ENCODE results near the gene MUC5AC.

MUC5AC gene

DNA sequence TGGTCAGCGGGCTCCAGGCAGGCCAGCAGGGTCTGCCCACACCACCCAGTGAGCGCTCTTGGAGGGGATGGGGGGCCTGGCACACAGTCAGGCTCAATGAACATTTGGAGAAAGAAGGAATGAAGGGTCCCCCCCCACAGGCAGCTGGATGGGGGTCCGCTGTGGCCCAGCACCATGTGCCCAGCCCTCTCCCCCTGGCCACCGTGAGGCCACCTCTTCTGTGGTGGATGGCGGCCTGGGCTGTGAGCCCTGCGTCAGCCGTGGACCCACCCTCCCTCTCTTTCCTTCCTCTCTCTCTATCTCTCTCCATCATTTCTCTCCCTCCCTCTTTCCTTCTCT is 35.1 kb upstream of the MUC5AC start:
- no peak for DNase-seq

DNA sequence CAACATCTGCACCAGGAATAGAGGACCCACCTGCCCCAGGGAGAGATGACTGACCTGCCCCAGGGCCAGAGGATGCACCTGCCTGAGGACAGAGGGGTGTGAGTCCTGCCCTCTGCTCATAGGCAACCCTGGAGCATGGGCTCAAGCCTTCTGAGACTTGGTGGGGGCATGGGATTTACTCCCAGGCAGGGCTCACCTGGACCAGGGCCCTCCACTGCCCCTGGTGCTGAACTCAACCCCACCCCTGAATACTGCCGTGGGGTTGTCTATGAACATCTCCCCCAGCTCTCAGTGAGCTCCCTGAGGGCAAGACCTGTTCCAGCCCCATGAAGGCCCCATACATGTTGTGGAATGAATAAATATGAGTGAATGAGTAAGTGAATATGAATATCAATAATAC is 33.8 kb upstream of the MUC5AC start:
- no peak for DNase-seq

DNA sequence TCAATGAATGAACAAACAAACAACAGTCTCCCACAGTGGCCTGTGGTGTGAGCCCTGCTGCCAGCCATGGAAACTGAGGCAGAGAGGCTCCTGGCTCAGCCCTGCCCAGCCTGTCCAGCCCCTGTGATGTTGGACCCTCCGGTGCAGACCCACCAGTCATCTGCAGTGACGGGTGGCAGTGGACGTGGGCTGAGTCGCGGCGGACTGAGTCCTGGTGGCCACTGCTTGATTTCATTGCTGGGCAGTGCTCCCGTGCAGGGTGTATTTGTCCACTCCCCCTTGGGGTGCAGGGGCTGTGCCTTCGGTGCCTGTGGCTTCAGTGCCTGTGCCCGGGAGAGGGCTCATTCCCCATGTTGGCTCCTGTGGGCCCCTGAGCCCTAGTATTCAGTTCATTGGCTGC is 31.9 kb upstream of the MUC5AC start:
- no peak for DNase-seq

DNA sequence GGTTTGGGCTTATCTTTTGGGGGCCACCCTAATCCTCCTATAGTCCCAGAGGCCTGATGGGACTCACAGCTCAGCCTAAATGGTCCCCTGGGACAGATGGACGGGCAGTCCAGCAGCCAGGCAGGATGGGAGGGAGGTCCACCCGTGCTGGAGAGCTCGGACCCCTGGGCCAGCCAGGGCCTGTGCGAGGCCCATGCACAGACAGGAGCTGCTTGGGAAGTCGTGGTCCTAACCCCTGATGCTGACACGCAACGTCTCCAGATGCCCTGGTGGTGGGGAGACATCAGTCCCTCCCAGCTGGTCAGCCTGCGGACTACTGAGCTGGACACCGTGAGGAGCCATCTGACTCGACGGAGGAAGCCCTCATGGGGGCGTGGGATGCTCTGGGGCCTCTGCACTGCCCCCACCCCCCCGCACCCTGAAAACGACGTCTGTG is 31.2 kb upstream of the MUC5AC start:
- DNase-seq = no peak

DNA sequence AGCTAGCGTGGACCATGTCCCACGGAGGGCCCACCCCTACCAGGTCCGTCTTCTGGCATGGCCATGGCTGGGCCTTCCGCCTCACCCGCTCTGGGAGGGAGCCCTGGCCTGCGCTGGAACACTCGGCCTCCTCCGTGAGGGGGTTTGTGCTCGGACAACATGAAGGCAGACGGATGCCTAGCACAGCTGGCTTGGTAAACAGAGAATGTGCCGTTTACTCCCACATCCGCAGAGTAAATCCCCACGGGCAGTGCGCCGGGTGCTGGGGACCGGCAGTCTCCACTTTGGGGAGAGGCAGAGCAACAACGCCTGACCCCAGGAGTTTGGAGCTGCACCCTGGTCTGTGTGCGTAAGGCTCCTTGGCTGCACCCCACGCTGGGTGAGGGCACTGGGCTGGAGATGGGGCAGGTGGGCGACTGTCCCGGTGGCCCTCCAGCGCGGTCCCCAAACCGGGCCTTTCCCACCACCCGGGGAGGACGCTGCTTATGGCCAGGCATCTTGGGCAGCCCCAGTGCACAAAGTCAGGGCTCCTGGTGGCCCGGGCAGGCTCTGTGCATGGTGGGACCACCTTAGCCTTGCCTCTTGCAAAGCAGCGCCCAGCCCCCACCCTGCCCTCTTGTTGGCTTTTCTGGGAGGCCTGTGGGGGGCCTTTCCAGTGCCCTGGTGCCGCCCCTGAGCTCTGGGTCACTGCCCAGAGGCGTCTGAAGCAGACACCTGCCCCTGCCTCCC is 30.7 kb upstream of the MUC5AC start:
- no peak for DNase-seq

DNA sequence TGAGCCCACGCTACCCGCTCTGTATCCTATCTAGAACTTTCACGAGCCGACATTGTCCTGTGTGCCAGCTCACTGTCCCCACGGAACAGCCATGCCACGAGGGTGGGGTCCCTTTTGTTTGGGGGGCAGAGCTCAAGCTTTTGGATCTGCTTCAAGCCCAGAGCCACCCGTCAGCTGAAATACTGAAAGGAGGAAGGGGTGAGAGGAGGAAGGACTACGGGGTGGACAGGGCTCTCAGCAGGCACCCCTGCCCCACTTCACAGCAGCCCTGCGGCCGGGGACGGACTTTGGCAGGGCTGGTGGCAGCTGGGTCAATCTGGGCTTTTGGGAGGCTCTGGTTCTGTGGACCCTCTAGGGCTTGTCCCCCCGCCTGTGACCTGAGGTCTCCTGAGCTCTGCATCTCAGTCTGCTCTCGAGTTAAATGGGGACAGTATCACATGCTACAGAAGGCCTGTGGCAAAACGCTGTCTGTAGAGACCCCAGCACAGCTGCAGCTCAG is 30.0 kb upstream of the MUC5AC start:
- DNase-seq = no peak

DNA sequence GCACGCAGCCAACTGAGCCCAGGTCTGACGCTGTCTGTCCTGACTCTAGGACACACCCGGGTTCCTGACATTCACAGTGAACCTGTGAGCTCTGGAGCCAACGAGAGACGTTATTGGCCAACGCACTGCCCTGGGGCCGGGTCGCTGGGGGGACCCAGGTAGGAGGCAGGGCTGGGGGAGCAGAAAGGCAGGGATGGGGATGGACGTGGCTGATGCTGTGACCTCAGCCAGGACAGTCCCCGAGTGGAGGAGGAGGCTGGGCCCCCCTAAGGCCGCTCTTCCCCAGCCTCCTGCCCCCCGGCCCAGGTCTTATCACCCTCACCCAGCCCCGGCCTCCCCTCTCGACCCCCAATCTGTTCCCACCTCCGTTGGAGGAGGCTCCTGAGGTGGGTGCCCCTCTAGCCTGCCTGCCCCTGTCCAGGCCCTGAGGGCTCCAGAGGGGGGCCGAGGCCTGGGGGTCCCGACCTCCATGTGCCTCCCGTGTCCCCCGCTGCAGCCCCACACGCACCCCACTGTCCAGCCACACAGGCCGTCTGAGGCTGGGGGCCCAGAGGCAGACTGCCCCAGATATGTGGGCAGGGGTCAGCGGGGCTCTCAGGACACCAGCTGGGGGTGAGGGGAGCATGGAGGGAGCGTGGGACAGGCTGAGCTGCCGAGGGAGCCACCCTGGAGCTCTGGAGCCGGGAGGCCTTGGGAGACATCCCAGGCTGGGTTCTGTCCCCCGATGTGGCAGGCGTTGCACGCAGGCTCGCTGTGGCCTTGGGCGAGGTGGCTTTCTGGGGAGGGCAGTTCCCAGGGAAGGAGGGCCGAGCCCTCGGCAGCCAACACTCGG is 29.2 kb upstream of the MUC5AC start:
- DNase-seq = no peak

DNA sequence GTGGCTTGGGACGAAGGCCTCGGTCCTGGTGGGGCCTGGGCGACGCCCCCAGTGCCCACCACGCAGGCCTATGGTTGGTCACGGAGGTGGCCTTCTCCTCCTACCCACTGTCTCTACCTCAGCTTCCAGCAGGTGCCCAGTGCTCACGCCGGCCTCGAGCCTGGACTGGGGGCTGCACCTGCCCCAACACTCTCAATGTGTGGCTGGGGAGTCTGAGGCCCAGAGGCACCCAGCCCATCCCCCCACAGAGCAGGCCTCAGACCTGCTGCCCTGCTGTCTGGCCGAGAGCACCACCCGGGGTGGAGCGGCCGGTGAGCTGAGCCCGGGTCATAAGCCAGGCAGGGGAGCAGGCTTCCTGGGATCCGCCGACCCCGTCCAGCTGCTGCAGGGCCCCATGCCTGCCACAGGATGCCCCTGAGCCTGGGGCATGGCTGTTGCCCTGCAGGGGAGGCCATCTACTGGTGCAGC is 28.6 kb upstream of the MUC5AC start:
- no peak for DNase-seq

DNA sequence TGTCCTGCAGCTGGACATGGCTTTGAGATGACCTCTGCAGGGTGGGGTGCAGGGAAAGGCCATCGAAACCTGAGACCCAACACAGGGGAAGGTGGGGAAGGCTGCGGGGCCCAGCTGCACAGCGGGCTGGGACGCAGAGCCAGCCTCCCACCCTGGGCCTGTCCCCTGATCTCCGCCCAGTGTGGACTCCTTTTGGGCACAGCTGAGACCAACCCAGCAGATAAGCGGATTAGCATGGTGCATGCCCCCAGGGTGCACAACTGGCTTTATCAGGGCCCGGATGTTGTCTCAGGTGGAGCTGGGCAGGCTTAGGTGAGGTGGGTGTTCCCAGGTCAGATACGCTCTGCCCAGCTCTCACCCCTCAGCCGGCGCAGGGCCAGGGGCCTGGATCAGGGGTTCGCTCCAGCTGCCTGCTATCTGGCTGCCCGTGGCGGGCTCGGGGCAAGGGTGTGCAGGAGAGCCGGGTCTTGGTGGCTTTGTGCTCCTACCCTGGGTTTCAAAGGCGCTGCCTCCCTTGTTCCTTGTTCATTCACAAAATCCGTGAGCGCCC is 28.1 kb upstream of the MUC5AC start:
- DNase-seq = no peak

DNA sequence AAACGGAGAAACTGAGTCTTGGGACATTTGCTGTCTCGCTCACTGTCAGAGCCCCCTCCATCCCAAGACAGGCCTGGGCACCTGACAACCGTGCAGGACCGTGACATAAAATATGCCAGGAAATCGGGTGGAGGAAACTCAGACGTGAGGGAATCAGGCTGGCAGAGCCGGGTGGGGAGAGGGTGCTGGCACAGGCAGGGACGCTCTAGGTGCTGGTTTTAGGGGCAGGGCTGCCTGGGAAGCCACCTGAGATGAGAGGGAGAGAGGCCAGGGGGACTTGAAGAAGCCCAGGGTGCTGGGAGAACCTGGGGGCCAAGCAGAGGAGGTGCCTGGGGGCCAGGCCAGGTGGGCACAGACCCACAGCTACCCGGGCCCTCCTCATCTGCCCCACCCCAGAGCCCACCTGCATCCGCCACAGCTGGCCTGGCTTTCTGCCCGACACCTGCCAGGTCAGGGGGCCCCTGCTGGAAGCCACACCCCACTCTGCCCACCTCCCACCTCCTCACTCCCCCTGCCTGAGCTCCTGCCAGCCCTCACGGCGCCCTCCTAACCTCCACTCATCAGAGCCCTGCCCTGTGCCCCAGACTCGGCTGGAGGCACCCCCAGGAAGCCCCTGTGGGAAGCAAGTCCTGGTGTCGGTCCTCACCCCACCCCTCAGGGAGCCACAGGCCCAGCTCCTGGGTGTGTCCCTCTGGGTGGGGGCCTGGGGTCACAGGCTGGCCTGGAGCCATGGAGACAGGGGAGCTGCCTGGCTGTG is 27.3 kb upstream of the MUC5AC start:
- DNase-seq = no peak

DNA sequence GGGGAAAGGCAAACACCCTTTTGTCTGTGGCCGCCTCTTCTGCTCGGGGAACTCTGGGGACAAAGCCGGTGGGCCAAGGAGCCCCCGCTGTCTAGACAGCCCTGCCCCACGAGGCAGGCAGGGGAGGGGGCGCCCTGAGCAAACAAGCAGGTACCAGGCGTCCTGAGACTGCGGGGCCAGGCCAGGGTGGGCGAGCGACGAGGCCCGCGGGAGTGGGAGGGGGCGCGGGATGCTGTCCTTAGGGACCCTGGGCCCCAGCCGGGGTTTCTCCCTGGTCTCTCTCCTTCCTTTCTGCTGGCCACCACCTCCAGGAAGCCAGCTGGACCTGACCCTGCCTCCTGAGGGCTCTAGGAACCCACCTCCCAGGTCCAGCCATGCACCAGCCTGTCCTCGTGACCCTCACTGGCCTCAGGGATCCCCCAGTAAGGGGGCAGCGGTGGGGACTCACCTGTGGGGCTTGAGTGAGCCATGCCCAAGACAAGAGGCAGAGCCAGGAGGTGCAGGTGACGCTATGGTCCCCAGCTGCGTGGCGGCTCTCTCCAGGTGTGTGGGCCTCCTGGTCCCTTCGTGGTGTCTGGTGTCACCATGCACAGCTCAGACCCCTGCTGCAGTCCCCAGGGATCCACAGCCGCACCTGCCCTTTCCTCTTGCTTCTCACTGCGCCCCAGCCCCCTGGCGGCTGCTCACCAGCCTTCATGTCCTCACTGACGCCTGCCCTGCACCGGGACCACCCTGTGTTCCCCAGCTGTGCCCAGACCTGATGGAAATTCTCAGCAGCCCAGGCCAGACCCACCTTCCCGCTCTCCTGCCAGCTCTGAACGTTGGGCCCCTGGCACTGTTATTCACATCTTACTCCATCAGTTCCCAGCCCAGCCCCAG is 26.5 kb upstream of the MUC5AC start:
- DNase-seq = no peak

DNA sequence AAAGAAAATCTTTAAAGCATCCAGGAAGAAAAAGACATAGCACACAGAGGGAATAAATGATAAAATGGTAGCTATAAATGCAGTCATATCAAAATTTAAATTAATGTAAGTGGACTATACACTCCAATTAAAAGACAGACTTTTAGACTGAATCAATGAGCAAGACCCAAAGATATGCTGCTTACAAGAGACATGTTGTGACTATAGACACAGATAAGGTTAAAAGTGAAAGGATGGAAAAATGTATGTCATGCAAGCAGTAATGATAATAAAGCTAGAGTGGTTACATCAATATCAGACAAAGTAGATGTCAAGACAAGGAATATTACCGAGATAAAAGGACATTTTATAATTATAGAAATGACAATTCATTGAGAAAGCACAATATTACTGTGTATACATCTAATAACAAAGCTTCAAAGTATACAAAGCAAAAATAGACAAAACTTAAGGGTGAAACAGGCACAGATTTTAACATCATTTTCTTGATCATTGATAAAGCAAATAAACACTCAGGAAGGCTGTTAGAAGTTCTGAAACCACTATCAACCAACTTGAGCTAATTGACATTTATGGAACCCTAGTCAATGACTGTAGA is 22.8 kb upstream of the MUC5AC start:
- DNase-seq = no peak

DNA sequence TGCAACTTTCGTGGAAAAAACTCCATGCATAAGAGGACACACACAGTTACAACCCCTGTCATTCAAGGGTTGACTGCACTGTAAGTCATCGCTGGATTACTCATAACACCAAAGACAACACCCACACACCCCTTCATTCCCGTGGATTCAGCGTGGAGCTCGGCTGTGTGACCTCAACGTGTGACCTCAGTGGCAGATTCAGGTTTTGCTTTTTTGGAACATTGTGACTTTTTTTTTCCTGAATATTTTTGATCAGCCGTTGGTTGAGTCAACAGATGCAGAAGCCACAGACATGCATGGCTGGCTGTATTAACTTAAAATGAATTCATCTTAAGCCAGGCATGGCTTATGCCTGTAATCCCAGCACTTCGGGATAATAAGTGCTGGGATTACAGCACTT is 19.7 kb upstream of the MUC5AC start:
- DNase-seq = no peak

DNA sequence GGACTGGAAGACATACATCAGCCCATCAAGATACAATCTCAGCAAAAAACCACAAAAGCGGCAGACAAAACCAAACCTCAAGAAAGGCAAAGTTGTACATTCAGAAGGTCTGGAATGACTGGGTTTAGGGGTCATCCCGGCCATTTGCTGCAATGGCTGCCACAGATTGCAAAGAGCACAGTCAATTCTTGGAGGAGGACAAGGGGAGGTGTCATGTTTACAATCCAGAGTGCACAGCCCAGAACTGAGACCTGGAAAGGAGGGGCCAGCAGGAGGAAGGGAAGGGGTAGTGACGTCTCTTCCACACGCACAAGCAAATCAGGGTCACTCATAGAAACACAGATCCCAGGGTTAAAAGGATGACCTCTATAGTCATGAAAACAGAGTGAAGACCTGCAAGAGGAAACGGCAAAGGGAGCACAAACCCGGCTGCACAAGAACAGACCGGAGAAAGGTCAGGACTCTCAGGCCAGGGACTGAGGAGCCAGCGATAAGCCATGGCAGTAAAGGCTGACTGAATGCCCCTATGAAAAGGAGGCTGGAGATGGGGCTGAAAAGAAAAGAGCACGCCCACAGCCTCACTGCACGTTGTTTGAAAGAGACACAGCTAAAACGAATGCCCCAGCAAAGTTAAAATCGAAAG is 18.2 kb upstream of the MUC5AC start:
- no peak for DNase-seq

DNA sequence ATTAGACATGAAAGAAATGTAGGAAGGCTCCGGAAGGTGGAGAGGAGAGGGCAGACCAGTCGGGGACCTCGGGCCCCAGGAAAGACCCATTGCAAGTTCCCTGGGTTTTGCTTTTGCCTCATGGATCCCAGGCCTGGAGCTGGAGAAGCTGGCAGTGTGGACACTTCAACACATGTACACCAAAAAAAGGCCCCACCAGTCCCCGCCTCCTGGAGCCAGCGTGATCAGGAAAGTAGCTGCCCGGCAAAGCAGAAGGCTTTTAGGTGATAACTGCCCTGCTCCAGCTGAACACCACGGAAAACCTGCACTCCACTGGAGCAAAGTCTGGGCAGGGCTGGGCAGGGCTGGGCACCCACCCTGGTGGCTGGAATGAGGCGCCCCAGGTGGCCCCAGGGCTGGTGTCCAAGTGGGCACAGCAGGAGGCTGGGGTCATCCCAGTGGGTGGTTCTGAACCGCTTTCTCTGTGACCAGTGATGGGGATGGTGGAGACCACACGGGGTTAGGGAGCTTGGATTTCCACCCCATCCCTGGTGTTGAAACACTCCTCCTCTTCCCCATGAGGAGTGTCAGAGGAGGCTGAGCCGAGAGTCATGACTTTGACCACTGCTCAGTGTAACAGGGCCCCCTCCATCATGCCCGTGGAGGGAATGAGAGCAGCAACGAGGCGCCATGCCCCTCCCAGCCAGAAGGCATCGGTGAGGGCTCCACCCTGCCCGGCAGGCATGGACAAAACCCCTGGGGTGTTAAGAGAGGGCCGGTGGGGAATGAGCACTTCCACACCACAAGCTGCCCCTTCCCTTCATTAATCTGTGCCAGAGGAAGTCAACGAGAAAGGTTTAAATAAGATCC is 16.9 kb upstream of the MUC5AC start:
- no peak for DNase-seq

DNA sequence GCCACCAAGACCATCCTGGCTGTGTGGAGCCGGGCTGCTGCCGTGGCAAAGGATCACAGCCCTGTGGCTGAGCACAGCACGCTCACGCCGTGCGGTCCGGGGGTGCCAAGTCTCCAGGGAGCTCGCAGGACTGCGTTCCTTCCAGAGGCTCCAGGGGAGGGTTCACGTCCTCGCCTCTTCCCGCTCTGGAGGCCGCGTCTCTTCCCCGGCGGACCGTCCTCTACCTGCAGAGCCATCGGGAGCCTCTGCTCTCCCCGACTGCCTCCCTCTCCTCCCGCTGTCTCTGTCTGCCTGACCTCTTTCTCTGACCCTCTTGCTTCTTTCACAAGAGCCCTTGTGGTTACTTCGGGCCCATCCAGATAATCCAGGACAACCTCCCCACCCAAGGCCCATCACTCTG is 11.4 kb upstream of the MUC5AC start:
- DNase-seq = no peak

DNA sequence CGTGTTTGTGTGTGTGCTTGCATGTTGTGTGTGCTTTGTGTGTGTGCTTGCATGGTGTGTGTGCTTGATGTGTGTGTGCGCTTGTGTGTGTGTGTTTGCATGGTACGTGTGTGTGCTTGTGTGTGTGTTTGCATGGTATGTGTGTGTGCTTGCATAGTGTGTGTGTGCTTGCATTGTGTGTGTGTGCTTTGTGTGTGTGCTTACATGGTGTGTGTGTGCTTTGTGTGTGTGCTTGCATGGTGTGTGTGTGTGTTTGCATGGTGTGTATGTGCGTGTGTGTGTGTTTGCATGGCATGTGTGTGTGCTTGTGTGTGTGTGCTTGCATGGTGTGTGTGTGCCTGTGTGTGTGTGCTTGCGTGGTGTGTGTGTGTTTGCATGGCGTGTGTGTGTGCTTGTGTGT is 10.0 kb upstream of the MUC5AC start:
- no peak for DNase-seq

DNA sequence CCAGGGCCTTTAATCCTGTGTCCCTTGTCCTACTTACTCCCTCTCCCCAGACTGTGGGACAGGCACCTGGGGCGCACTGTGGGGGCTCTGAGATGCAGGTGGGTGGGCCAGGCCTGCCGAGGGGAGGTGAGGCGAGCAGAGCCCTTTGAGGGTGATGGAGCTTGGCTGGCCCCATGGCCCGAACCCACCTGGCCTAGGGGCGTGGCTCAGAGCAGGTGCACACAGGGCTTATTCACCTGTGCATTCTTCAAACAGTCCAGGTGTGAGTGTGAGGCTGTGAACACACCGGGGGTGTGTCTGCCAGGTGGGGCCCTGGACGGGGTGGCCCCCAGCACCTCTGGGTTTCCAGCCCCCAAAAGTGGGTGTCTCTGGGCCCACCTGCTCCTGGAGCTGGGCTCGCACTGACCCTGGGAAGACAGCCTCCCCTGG is 9.0 kb upstream of the MUC5AC start:
- DNase-seq = no peak

DNA sequence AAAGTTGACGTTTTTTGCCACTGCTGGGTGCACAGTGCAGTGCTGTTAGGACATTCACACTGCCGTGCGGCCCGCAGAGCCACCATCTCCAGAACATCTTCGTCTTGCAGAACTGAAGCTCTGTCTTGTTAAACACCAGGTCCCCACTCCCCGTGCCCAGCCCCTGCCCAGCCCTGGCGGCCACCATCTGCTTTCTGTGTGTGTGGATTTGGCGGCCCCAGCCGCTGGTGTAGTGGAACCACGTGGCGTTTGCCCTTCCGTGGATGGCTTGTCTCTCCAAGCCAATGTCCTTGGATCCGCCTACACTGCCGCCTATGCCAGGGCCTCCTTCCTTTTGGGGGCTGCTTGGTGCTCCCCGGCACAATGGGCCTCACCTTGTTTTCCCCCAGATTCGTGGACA is 8.2 kb upstream of the MUC5AC start:
- no peak for DNase-seq

DNA sequence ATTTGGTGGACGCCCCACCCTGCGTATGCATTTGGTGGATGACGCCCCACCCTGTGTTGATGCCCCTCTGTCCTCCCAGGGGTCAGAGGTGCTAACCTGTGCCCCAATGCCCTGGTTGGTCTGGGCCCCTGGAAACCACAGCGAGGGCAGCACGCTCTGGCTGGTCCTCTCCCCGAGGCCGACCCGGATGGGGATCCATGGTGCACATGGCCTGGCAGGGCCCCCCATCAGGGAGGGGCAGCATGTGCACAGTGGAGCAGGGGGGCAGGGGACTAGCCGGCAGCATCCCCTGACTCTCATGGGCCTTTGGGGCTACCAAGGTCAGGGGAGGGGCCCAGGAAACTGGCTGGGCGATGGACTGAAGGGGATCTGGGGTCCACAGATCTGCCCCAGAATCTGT is 7.6 kb upstream of the MUC5AC start:
- DNase-seq = no peak
